Vagina (tissue), 2 donors: ENCODE measurements around the gene FRMD3. TPM values are rescaled to one million over a fixed set of nuclear protein-coding genes. Genes with fewer than 3 reads are reported as not detected.

Source experiments
- DNase-seq, 2 donors: peaks; one replicate each; pipeline ENCODE4 v3.0.0-alpha.2; 2017; ENCODE audit errors: extremely low spot score in 2 of 2
- H3K27ac ChIP-seq: fragments of 200-600 bp; sonication (generic); one replicate; pipeline ENCODE4 v1.5.1; 2019
- H3K27me3 ChIP-seq: fragments of 200-600 bp; sonication (generic); one replicate; pipeline ENCODE4 v1.5.1; 2019
- H3K36me3 ChIP-seq, 2 donors: fragments of 200-600 bp; sonication (generic); one replicate each; pipeline ENCODE4 v1.5.1; 2017 to 2019
- H3K4me1 ChIP-seq: fragments of 200-600 bp; sonication (generic); one replicate; pipeline ENCODE4 v1.5.1; 2019
- H3K4me3 ChIP-seq, 2 donors: fragments of 200-600 bp; sonication (generic); 1 replicate in 1 of 2; 2 replicates in 1 of 2; pipeline ENCODE4 v1.5.1; 2016 to 2019
- H3K9me3 ChIP-seq: fragments of 200-600 bp; sonication (generic); one replicate; pipeline ENCODE4 v1.5.1; 2019
- CTCF ChIP-seq, 3 experiments: fragments of 450-650 bp in 2 of 3; fragments of 200-600 bp in 1 of 3; sonication (generic) in 1 of 3; IDR thresholded peaks; one replicate each; pipeline ENCODE4 v1.5.1; 2017 to 2019; ENCODE audit warnings: antibody characterized with exemption in 3 of 3, mild to moderate bottlenecking in 2 of 3, moderate library complexity in 2 of 3
- POLR2A ChIP-seq, 2 donors: fragments of 450-650 bp; IDR thresholded peaks; one replicate each; pipeline ENCODE4 v1.6.1; 2017; ENCODE audit warnings: antibody characterized with exemption in 2 of 2, mild to moderate bottlenecking in 2 of 2, moderate library complexity in 2 of 2
- POLR2AphosphoS5 ChIP-seq, 2 donors: sonication (generic); formaldehyde crosslinking; IDR thresholded peaks; one replicate each; pipeline ENCODE4 v1.9.0; 2017; ENCODE audit warnings: antibody characterized with exemption in 2 of 2, mild to moderate bottlenecking in 2 of 2, low read depth in 1 of 2; ENCODE audit not compliant: insufficient read depth in 1 of 2
- intact Hi-C: fragments of 100-400 bp; cut with DNase I; formaldehyde crosslinking; loops from one replicate; pipeline ENCODE4 v1.15.1; 2023
- total RNA-seq: library from RNA; depleted of rRNA; stranded (reverse); fragments of >200 nt; gene quantifications from one replicate; pipeline ENCODE4 v1.2.3, GENCODE V29; 2016

FRMD3 gene
- total RNA-seq, 1 donor from 2014 or later, result 13.8 TPM

GRCh38 chr9:83430681-83431080 is 107.5 kb downstream of the FRMD3 start:
- Histone ChIP-seq H3K9me3 (no peaks in the 10 kb centered on the region), H3K27ac (no peak overlapping the region), H3K27me3 (no peaks in the 10 kb centered on the region), H3K36me3 (no peaks in the 10 kb centered on the region), H3K4me1 (peaks cover 18% of the 10 kb centered on the region), H3K4me3 (no peak overlapping the region)
- intact Hi-C loops, result no loop called here
- no peak for DNase-seq
- TF ChIP-seq POLR2AphosphoS5 (IDR thresholded peaks at IDR 0.05; ENCODE audit: insufficient read depth in 1 of 2, low read depth in 1 of 2) (no peak), POLR2A (IDR thresholded peaks at IDR 0.05) (no peak), CTCF (IDR thresholded peaks at IDR 0.05) (no peak)

GRCh38 chr9:83429229-83429628 is 109.0 kb downstream of the FRMD3 start:
- no peak for TF ChIP-seq POLR2A (IDR thresholded peaks at IDR 0.05)
- no peak for TF ChIP-seq CTCF (IDR thresholded peaks at IDR 0.05)
- TF ChIP-seq POLR2AphosphoS5 (IDR thresholded peaks at IDR 0.05; ENCODE audit: insufficient read depth in 1 of 2, low read depth in 1 of 2), result no peak
- intact Hi-C loops, result no loop called here
- Histone ChIP-seq H3K27ac (no peak overlapping the region), H3K27me3 (no peaks in the 10 kb centered on the region), H3K4me3 (no peak overlapping the region), H3K9me3 (no peaks in the 10 kb centered on the region), H3K36me3 (no peaks in the 10 kb centered on the region), H3K4me1 (peaks cover 14% of the 10 kb centered on the region)
- DNase-seq, result no peak

- Histone ChIP-seq H3K4me1 (no peaks in the 10 kb centered on the region), H3K36me3 (no peaks in the 10 kb centered on the region), H3K9me3 (no peaks in the 10 kb centered on the region), H3K27ac (no peak overlapping the region), H3K4me3 (no peak overlapping the region), H3K27me3 (no peaks in the 10 kb centered on the region)
- intact Hi-C loops, result no loop called here
- TF ChIP-seq POLR2AphosphoS5 (IDR thresholded peaks at IDR 0.05; ENCODE audit: insufficient read depth in 1 of 2, low read depth in 1 of 2) (no peak), POLR2A (IDR thresholded peaks at IDR 0.05) (no peak), CTCF (IDR thresholded peaks at IDR 0.05) (no peak)
- no peak for DNase-seq
These were observed 113.0 kb downstream of the FRMD3 start for GRCh38 chr9:83425240-83425639.

DNA sequence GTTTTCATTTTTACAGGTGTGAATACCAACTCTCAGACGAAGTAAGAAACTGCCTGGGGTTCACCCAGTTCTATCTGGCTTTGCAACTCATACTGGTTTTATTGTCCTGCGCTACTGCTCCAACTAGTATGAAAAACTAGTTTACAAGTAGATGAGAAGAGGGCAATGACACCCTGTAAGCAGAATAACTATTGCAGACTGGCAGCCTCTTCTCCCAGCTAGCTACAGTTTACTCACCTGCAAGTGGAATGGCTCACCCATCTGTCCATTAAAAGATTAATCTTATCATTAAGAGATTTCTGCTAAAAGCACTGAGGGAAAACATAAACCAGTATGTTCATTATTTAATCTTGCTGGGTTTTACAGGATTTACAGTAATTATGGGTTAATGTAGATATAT is 113.4 kb downstream of the FRMD3 start:
- TF ChIP-seq CTCF (IDR thresholded peaks at IDR 0.05), result no peak
- TF ChIP-seq POLR2AphosphoS5 (IDR thresholded peaks at IDR 0.05; ENCODE audit: insufficient read depth in 1 of 2, low read depth in 1 of 2), result no peak
- DNase-seq, result no peak
- no peaks in the 10 kb centered on the region for H3K36me3 ChIP-seq
- no peaks in the 10 kb centered on the region for H3K9me3 ChIP-seq
- H3K4me3 ChIP-seq, result no peak overlapping the region
- intact Hi-C loops, result no loop called here
- no peak overlapping the region for H3K27ac ChIP-seq
- H3K4me1 ChIP-seq, result no peaks in the 10 kb centered on the region
- H3K27me3 ChIP-seq, result no peaks in the 10 kb centered on the region

GRCh38 chr9:83423815-83424707 is 114.1 kb downstream of the FRMD3 start:
- no peak overlapping the region for H3K27ac ChIP-seq
- intact Hi-C loops, result no loop called here
- H3K36me3 ChIP-seq, result no peaks in the 10 kb centered on the region
- H3K27me3 ChIP-seq, result no peaks in the 10 kb centered on the region
- no peak for TF ChIP-seq CTCF (IDR thresholded peaks at IDR 0.05)
- no peak for TF ChIP-seq POLR2AphosphoS5 (IDR thresholded peaks at IDR 0.05; ENCODE audit: insufficient read depth in 1 of 2, low read depth in 1 of 2)
- no peak for TF ChIP-seq POLR2A (IDR thresholded peaks at IDR 0.05)
- no peak overlapping the region for H3K4me3 ChIP-seq
- H3K4me1 ChIP-seq, result no peaks in the 10 kb centered on the region
- DNase-seq, result no peak
- no peaks in the 10 kb centered on the region for H3K9me3 ChIP-seq
